ENCODE data around the gene JMJD8.

DNA sequence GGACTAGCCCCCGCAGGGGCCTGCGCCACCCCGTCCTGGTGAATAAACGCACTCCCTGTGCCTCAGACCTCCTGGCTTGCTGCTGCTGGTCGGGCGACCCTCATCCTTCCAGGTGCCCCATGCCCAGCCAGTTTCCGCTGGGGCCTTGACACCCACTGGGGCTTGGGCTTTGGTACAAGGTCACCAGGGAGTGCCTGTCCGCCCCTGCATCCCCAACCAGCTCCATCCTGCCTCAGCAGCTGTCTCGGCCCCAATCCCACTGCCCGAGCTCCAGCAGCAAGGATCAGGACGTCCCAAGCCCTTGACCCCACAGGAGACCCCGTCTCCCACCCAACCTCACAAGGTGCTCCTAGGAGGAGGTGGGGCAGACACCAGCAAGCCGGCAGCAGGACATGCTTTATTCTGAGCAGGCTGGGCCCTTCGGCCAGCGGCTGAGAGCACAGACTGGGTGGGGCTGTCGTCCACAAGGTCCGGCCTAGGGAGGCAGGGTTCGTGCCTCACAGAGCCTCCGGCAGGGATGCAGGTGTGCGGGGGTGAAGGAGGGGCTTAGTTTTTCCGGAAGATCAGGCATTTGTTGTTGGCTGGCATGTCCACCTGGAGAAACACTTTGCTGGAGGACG, 50.0 kb downstream of the JMJD8 start:
- TF ChIP-seq CTCF (IDR thresholded peaks at IDR 0.05 in 2 of 3, conservative IDR thresholded peaks at IDR 0.05 in 1 of 3; ENCODE audit: borderline replicate concordance in 1 of 3, insufficient read depth in 1 of 3, low read depth in 2 of 3, low read length in 2 of 3), result no peak
- TF ChIP-seq SIN3A (IDR thresholded peaks at IDR 0.05; ENCODE audit: low read depth), result no peak
- TF ChIP-seq, protein P1, sequence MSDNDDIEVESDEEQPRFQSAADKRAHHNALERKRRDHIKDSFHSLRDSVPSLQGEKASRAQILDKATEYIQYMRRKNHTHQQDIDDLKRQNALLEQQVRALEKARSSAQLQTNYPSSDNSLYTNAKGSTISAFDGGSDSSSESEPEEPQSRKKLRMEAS (IDR thresholded peaks at IDR 0.05), result no peak
- no peak for TF ChIP-seq EZH2phosphoT487 (IDR thresholded peaks at IDR 0.05; ENCODE audit: borderline replicate concordance)

Data from HCT116 (cell line).